ENCODE measurements around the gene ACAP2.
"Not testable (repeated sequence)": the region's sequence is repeated elsewhere in the genome, so short reads cannot be mapped to it uniquely, and the experiment has no call there.

The ACAP2 gene

GRCh38 chr3:195312714-195313113, 130.1 kb downstream of the ACAP2 start:
- no peak for DNase-seq (ENCODE audit: low spot score)
- no peak overlapping the region for H3K4me3 ChIP-seq
- no peak overlapping the region for H3K27ac ChIP-seq
- no peak for TF ChIP-seq CTCF (IDR thresholded peaks at IDR 0.05)

- DNase-seq (ENCODE audit: low spot score), result no peak
- TF ChIP-seq CTCF (IDR thresholded peaks at IDR 0.05), result no peak
- Histone ChIP-seq H3K4me3 (no peak overlapping the region), H3K27ac (no peak overlapping the region)
Observed at GRCh38 chr3:195307711-195308110, 135.1 kb downstream of the ACAP2 start.

GRCh38 chr3:195306369-195306768, 136.5 kb downstream of the ACAP2 start:
- Histone ChIP-seq H3K27ac (no peak overlapping the region), H3K4me3 (no peak overlapping the region)
- no peak for DNase-seq (ENCODE audit: low spot score)
- no peak for TF ChIP-seq CTCF (IDR thresholded peaks at IDR 0.05)

- TF ChIP-seq CTCF (IDR thresholded peaks at IDR 0.05), result no peak
- DNase-seq (ENCODE audit: low spot score), result no peak
- no peak overlapping the region for H3K4me3 ChIP-seq
- H3K27ac ChIP-seq, result no peak overlapping the region
Observed at GRCh38 chr3:195302431-195302830, 140.4 kb downstream of the ACAP2 start.

GRCh38 chr3:195297446-195297845, 145.4 kb downstream of the ACAP2 start:
- no peak for TF ChIP-seq CTCF (IDR thresholded peaks at IDR 0.05)
- DNase-seq (ENCODE audit: low spot score), result no peak
- H3K4me3 ChIP-seq, result no peak overlapping the region
- no peak overlapping the region for H3K27ac ChIP-seq

GRCh38 chr3:195296662-195297061, 146.2 kb downstream of the ACAP2 start:
- TF ChIP-seq CTCF (IDR thresholded peaks at IDR 0.05), result no peak
- Histone ChIP-seq H3K27ac (no peak overlapping the region), H3K4me3 (no peak overlapping the region)
- DNase-seq (ENCODE audit: low spot score), result no peak

- TF ChIP-seq CTCF (IDR thresholded peaks at IDR 0.05), result no peak
- H3K4me3 ChIP-seq, result no peak overlapping the region
- no peak overlapping the region for H3K27ac ChIP-seq
- no peak for DNase-seq (ENCODE audit: low spot score)
Observed at GRCh38 chr3:195291121-195291520, 151.7 kb downstream of the ACAP2 start.

GRCh38 chr3:195290643-195291042, 152.2 kb downstream of the ACAP2 start:
- not testable (repeated sequence) for H3K27ac ChIP-seq; DNase-seq (ENCODE audit: low spot score); H3K4me3 ChIP-seq

Measured in coronary artery (tissue), 2 donors.